ENCODE measurements around the gene EFNA2. TPM values are rescaled to one million over a fixed set of nuclear protein-coding genes. Genes with fewer than 3 reads are reported as not detected.
A peak's percentile ranks its signal among the peaks of the same experiment; 100 is the strongest.

Gene EFNA2
- total and polyA plus RNA-seq, 2 of the 8 experiments (the other 6 are each of a cell fraction or from before 2014, with no cell fraction given), result 4.0 to 7.0 TPM

GRCh38 chr19:1264801-1265614, 20.7 kb upstream of the EFNA2 start:
- Histone ChIP-seq H3K23ac (ENCODE audit: insufficient read length) (peak overlapping the region; percentile 24), H2BK15ac (ENCODE audit: low read length) (peak overlapping the region; percentile 100), H3K79me2 (ENCODE audit: control insufficient read depth in 1 of 2, insufficient read depth in 2 of 2, low read length in 2 of 2) (peaks cover 3 to 5% of the 10 kb centered on the region in 2 experiments), H3K4me1 (replicated peaks in 1 of 4; ENCODE audit: control insufficient read depth in 3 of 4, insufficient read depth in 4 of 4, low read length in 3 of 4) (peaks cover 0 to 66% (median 47%) of the 10 kb centered on the region in 4 experiments; a peak in 6 of 7 replicates), H3K9ac (replicated peaks in 1 of 4; ENCODE audit: extremely low read depth in 1 of 4, low read depth in 3 of 4, low read length in 3 of 4) (peak overlapping the region in 1 of 4 experiments; percentile 33; a peak in 2 of 7 replicates), H2BK20ac (ENCODE audit: low read length) (peak overlapping the region; percentile 99), H4K8ac (ENCODE audit: extremely low read depth, insufficient read depth, low read length) (peak overlapping the region; percentile 87), H3K79me1 (ENCODE audit: low read depth, low read length) (no peaks in the 10 kb centered on the region; the same call in 1 of the 2 replicates), H3K36me3 (ENCODE audit: control insufficient read depth in 2 of 4, insufficient read depth in 4 of 4, low read length in 3 of 4) (no peaks in the 10 kb centered on the region), H2AK5ac (ENCODE audit: low read depth, low read length) (peak overlapping the region; percentile 98), H4K91ac (replicated peaks; ENCODE audit: insufficient read length, low read length) (peak overlapping the region; percentile 100), H3K23me2 (ENCODE audit: low read depth, low read length) (peaks cover 36% of the 10 kb centered on the region; the same call in 1 of the 2 replicates), H3K56ac (replicated peaks; ENCODE audit: insufficient read length, low read depth, low read length) (peak overlapping the region; percentile 69), H4K20me1 (replicated peaks in 1 of 2; ENCODE audit: control insufficient read depth in 1 of 2, insufficient read depth in 2 of 2, low read length in 2 of 2) (peaks cover 2 to 8% of the 10 kb centered on the region in 2 experiments), H4K5ac (ENCODE audit: insufficient read length, low read depth, low read length) (peak overlapping the region; percentile 89), H3K4me3 (ENCODE audit: extremely low read depth in 1 of 4, insufficient read depth in 2 of 4, low read depth in 3 of 4, low read length in 4 of 4) (peak overlapping the region in 1 of 4 experiments; percentile 22; a peak in 1 of 8 replicates), H3K27ac (ENCODE audit: low read depth, low read length) (peak overlapping the region; percentile 65; the same call in 1 of the 2 replicates), H2BK120ac (replicated peaks; ENCODE audit: low read depth, low read length) (peak overlapping the region; percentile 82), H3K18ac (ENCODE audit: extremely low read depth, low read length) (peak overlapping the region; percentile 99), H3K4ac (replicated peaks; ENCODE audit: insufficient read length, low read depth, low read length) (peak overlapping the region; percentile 98), H2AFZ (ENCODE audit: low read length) (no peak overlapping the region), H2BK12ac (ENCODE audit: low read depth, low read length) (peak overlapping the region; percentile 90; the same call in 1 of the 2 replicates), H2BK5ac (ENCODE audit: low read depth, low read length) (peak overlapping the region; percentile 98), H3K14ac (ENCODE audit: insufficient read length) (peak overlapping the region; percentile 56), H3K4me2 (ENCODE audit: insufficient read depth in 1 of 2, low read depth in 2 of 2, low read length in 2 of 2) (peak overlapping the region; percentile 57 to 83), H3K9me3 (ENCODE audit: insufficient read depth in 2 of 2, low read depth in 1 of 2, low read length in 1 of 2) (no peaks in the 10 kb centered on the region), H3K27me3 (replicated peaks in 1 of 4; ENCODE audit: control insufficient read depth in 3 of 4, extremely low read depth in 1 of 4, insufficient read depth in 3 of 4, low read length in 3 of 4) (peaks cover 0 to 10% (median 5%) of the 10 kb centered on the region in 4 experiments; a peak in 4 of 7 replicates)
- ChIA-PET CTCF (ENCODE audit: partially characterized antibody) (interaction anchor here (0.8 to 15.9 kb wide), 8 partner anchors 9 to 179 kb away, joined by 3 to 212 read pairs (median 4); partner anchors contain the start of gene ATP5F1D), POLR2A (ENCODE audit: partially characterized antibody) (interaction anchor here (1.2 to 19.4 kb wide), 7 partner anchors 10 to 198 kb away, joined by 3 to 456 read pairs (median 5); partner anchors contain the start of genes ARHGAP45, ATP5F1D, CBARP and FAM174C)
- DNase-seq (ENCODE audit: low read depth in 1 of 2, low spot score in 2 of 2), result peak in 1 of 2 experiments; percentile 81
- WGBS, 2 experiments (ENCODE audit: extremely low coverage in 1 of 2, insufficient coverage in 1 of 2, insufficient read length in 1 of 2, insufficient replicate concordance in 2 of 2, low coverage in 1 of 2, low lambda C conversion rate in 2 of 2, missing lambda C conversion rate in 1 of 2), result 74% methylated on average over 25 of the region's 26 CpGs; no CpG with 5 or more reads in 1 of the 2 experiments
- FAIRE-seq, result no peak
- TF ChIP-seq TAF1 (IDR thresholded peaks at IDR 0.05; ENCODE audit: low read depth, low read length) (no peak), ATF2 (IDR thresholded peaks at IDR 0.05; ENCODE audit: low read length) (peak; percentile 93), HDAC2 (IDR thresholded peaks at IDR 0.05; ENCODE audit: borderline replicate concordance in 1 of 2, low read depth in 2 of 2, low read length in 2 of 2) (no peak), POLR2AphosphoS5 (IDR thresholded peaks at IDR 0.05; ENCODE audit: low read depth, low read length) (no peak), EZH2 (IDR thresholded peaks at IDR 0.05; ENCODE audit: low read depth, low read length, severe bottlenecking) (no peak), KDM4A (IDR thresholded peaks at IDR 0.05; ENCODE audit: low read depth, low read length, severe bottlenecking) (peak; percentile 0), SIN3A (conservative IDR thresholded peaks at IDR 0.05 in 1 of 2, IDR thresholded peaks at IDR 0.05 in 1 of 2; ENCODE audit: low read depth in 1 of 2, low read length in 2 of 2) (peak in 1 of 2 experiments; percentile 14; a peak in 1 of 4 replicates)
